ENCODE data around the gene MARK4.

MARK4 gene

GRCh38 chr19:45298264-45298663 is 47.2 kb downstream of the MARK4 start:
- no peak for TF ChIP-seq YY1 (IDR thresholded peaks at IDR 0.05; ENCODE audit: low read depth)
- no peak for TF ChIP-seq EP300 (IDR thresholded peaks at IDR 0.05; ENCODE audit: borderline replicate concordance)
- no peak for TF ChIP-seq TCF12 (IDR thresholded peaks at IDR 0.05; ENCODE audit: low read depth)
- no peak for TF ChIP-seq CREB1 (IDR thresholded peaks at IDR 0.05; ENCODE audit: low read depth)
- TF ChIP-seq, protein P1, sequence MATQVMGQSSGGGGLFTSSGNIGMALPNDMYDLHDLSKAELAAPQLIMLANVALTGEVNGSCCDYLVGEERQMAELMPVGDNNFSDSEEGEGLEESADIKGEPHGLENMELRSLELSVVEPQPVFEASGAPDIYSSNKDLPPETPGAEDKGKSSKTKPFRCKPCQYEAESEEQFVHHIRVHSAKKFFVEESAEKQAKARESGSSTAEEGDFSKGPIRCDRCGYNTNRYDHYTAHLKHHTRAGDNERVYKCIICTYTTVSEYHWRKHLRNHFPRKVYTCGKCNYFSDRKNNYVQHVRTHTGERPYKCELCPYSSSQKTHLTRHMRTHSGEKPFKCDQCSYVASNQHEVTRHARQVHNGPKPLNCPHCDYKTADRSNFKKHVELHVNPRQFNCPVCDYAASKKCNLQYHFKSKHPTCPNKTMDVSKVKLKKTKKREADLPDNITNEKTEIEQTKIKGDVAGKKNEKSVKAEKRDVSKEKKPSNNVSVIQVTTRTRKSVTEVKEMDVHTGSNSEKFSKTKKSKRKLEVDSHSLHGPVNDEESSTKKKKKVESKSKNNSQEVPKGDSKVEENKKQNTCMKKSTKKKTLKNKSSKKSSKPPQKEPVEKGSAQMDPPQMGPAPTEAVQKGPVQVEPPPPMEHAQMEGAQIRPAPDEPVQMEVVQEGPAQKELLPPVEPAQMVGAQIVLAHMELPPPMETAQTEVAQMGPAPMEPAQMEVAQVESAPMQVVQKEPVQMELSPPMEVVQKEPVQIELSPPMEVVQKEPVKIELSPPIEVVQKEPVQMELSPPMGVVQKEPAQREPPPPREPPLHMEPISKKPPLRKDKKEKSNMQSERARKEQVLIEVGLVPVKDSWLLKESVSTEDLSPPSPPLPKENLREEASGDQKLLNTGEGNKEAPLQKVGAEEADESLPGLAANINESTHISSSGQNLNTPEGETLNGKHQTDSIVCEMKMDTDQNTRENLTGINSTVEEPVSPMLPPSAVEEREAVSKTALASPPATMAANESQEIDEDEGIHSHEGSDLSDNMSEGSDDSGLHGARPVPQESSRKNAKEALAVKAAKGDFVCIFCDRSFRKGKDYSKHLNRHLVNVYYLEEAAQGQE (IDR thresholded peaks at IDR 0.05; ENCODE audit: low read depth), result no peak
- TF ChIP-seq, protein P2, sequence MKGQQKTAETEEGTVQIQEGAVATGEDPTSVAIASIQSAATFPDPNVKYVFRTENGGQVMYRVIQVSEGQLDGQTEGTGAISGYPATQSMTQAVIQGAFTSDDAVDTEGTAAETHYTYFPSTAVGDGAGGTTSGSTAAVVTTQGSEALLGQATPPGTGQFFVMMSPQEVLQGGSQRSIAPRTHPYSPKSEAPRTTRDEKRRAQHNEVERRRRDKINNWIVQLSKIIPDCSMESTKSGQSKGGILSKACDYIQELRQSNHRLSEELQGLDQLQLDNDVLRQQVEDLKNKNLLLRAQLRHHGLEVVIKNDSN (IDR thresholded peaks at IDR 0.05), result no peak
- TF ChIP-seq ZBTB7A (IDR thresholded peaks at IDR 0.05; ENCODE audit: low read depth), result no peak

- no peak for TF ChIP-seq FOXM1 (IDR thresholded peaks at IDR 0.05; ENCODE audit: borderline replicate concordance, low read depth)
- TF ChIP-seq CREB1 (IDR thresholded peaks at IDR 0.05; ENCODE audit: low read depth), result no peak
- no peak for TF ChIP-seq EGR1 (IDR thresholded peaks at IDR 0.05)
- TF ChIP-seq TAF1 (IDR thresholded peaks at IDR 0.05; ENCODE audit: low read depth), result no peak
- TF ChIP-seq, protein P1 (IDR thresholded peaks at IDR 0.05; ENCODE audit: low read depth), result no peak
- no peak for TF ChIP-seq NFIC (IDR thresholded peaks at IDR 0.05)
- TF ChIP-seq TCF12 (IDR thresholded peaks at IDR 0.05; ENCODE audit: low read depth), result no peak
- TF ChIP-seq YY1 (IDR thresholded peaks at IDR 0.05; ENCODE audit: low read depth), result no peak
- TF ChIP-seq TEAD4 (IDR thresholded peaks at IDR 0.05), result no peak
- no peak for TF ChIP-seq EP300 (IDR thresholded peaks at IDR 0.05; ENCODE audit: borderline replicate concordance)
- no peak for TF ChIP-seq MAX (IDR thresholded peaks at IDR 0.05)
- TF ChIP-seq RAD21 (IDR thresholded peaks at IDR 0.05; ENCODE audit: low read depth), result no peak
- TF ChIP-seq CEBPB (IDR thresholded peaks at IDR 0.05), result no peak
- TF ChIP-seq, protein P2 (IDR thresholded peaks at IDR 0.05), result no peak
- no peak for TF ChIP-seq ZBTB7A (IDR thresholded peaks at IDR 0.05; ENCODE audit: low read depth)
Observed at GRCh38 chr19:45299719-45300118, 48.6 kb downstream of the MARK4 start.

DNA sequence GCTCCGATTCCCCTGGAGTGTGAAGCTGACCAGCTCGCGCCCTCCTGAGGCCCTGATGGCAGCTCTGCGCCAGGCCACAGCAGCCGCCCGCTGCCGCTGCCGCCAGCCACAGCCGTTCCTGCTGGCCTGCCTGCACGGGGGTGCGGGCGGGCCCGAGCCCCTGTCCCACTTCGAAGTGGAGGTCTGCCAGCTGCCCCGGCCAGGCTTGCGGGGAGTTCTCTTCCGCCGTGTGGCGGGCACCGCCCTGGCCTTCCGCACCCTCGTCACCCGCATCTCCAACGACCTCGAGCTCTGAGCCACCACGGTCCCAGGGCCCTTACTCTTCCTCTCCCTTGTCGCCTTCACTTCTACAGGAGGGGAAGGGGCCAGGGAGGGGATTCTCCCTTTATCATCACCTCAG is 51.3 kb downstream of the MARK4 start:
- TF ChIP-seq EGR1 (IDR thresholded peaks at IDR 0.05) (no peak), TEAD4 (IDR thresholded peaks at IDR 0.05) (no peak), FOXM1 (IDR thresholded peaks at IDR 0.05; ENCODE audit: borderline replicate concordance, low read depth) (no peak), NFIC (IDR thresholded peaks at IDR 0.05) (no peak), CREB1 (IDR thresholded peaks at IDR 0.05; ENCODE audit: low read depth) (no peak), EP300 (IDR thresholded peaks at IDR 0.05; ENCODE audit: borderline replicate concordance) (no peak), RAD21 (IDR thresholded peaks at IDR 0.05; ENCODE audit: low read depth) (no peak), TCF12 (IDR thresholded peaks at IDR 0.05; ENCODE audit: low read depth) (no peak), MAX (IDR thresholded peaks at IDR 0.05) (no peak), YY1 (IDR thresholded peaks at IDR 0.05; ENCODE audit: low read depth) (no peak), TAF1 (IDR thresholded peaks at IDR 0.05; ENCODE audit: low read depth) (no peak), CEBPB (IDR thresholded peaks at IDR 0.05) (no peak), ZBTB7A (IDR thresholded peaks at IDR 0.05; ENCODE audit: low read depth) (no peak)
- TF ChIP-seq, protein P2 (IDR thresholded peaks at IDR 0.05), result no peak
- TF ChIP-seq, protein P1 (IDR thresholded peaks at IDR 0.05; ENCODE audit: low read depth), result no peak
